HG02759 (cell line): Measurements from ENCODE around the gene THAP8.
A peak's percentile ranks its signal among the peaks of the same experiment; 100 is the strongest.

Source experiments
- ATAC-seq: cut with Tn5 transposase; IDR thresholded peaks from one replicate; pipeline ENCODE4 v1.9.1; 2021; ENCODE audit warnings: mild to moderate bottlenecking, moderate library complexity; ENCODE audit not compliant: unreplicated experiment

The THAP8 gene

GRCh38 chr19:36030264-36031148 is 23.6 kb downstream of the THAP8 start:
- ATAC-seq, result no peak

GRCh38 chr19:36028313-36029041 is 25.6 kb downstream of the THAP8 start:
- no peak for ATAC-seq

- ATAC-seq, result no peak
Measured at GRCh38 chr19:36027696-36028095, 26.4 kb downstream of the THAP8 start.

- no peak for ATAC-seq
Measured at GRCh38 chr19:36026091-36026876, 27.8 kb downstream of the THAP8 start.

- no peak for ATAC-seq
Measured at GRCh38 chr19:36025541-36025940, 28.5 kb downstream of the THAP8 start.

GRCh38 chr19:36023432-36023831 is 30.7 kb downstream of the THAP8 start:
- no peak for ATAC-seq

DNA sequence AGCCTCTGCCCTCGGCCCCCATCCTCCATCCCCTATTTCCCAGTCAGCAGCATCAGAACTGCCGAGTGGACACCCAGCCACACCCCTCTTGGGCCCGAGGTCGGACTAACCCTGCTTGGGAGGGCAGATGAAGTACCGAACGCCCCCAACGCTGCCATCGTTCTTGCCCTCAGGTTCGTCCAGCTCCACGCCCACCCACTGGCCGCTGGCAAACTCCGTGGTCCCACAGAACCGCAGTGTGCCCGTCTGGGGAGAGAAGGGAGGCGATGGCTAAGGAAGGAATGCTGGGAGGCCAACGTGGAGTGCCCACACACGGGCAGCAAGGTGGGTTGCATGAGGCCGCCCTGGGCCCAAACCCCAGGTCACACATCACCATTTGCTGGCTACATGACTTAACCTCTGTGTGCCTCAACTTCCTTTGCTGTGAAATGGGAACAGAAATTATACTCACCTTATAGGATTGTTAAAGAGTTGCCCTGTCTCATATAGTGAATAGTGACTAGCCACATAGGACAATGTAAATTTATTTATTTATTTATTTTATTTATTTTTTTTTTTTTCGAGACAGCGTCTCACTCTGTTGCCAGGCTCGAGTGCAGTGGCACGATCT is 34.9 kb downstream of the THAP8 start:
- no peak for ATAC-seq

DNA sequence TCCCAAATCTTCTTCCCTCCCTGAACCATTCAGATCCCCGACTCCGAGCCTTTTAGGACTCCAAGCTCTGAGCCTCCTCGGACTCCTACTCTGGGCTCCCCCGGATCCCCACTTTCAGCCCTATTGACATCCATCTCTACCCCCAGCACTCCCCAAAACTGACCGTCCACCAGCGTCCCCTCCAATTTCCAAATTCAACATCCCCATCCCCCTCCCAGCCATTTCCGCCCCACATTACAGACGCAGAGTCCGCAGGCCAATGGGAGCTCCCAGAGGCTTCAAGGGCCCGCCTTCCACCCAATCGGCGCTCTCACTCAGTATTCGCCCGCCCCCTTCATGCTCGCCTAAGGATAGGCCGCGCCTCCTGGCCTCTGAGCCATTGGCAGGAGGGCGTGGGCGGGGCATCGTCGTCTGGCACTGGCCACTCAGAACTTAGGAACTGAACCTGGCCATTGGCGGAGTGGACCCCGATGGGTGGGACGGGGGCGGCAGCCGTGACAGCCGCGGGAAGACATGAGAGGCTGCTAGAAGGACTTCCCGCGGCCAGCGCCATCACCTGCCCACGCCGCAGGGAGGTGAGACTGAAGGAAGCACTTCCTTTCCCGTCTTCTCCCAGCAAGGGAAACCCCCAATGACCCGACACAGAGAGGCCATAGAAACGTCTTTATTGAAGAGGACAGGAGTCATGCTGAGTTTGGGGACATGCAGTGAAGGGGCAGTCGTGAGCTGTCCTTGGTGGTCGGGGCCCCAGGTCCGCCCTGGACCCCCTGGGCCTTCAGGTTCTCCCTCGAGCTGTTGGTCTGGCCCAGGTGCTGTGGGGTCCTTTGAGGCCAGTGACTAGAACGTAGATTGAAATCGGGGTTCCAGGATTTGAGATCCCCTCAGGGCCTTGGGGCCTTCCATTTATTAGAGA is 39.8 kb downstream of the THAP8 start, which contains the start of gene ALKBH6:
Gene ALKBH6, minus strand, starts transcription at position 202 of the 913 bp plus-strand sequence. CDS start 816 bp downstream, outside the sequence.
- peak; percentile 98 for ATAC-seq

- ATAC-seq, result peak; percentile 0
Measured at GRCh38 chr19:36013280-36014011, 40.6 kb downstream of the THAP8 start.

DNA sequence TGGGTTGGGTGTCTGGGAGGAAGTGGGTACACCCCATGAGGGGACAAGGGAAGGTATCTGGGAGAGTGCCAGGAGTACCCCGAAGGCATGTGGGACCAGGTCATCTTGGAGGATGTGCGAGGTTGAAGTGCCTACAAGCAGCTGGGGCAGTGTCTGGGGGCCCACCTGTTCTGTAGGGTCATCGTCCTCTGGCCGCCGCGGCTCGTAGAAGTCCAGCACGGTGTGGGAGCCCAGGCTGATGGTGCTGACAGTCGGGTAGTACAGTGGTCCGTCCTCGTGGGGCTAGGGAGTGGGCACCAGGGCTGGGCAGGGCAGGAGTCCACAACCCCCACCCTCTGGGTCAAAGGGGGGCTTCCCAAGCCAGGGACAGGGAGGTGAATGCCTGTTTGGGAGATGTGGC is 43.7 kb downstream of the THAP8 start:
- no peak for ATAC-seq

- ATAC-seq, result no peak
Measured at GRCh38 chr19:36009633-36010379, 44.3 kb downstream of the THAP8 start.

- no peak for ATAC-seq
Measured at GRCh38 chr19:36009220-36009619, 44.9 kb downstream of the THAP8 start.

- ATAC-seq, result no peak
Measured at GRCh38 chr19:36008336-36008978, 45.6 kb downstream of the THAP8 start, which contains the start of gene SYNE4. Gene SYNE4 (minus strand): TSS chr19:36008813. CDS start chr19:36008681, 132 bp downstream.

DNA sequence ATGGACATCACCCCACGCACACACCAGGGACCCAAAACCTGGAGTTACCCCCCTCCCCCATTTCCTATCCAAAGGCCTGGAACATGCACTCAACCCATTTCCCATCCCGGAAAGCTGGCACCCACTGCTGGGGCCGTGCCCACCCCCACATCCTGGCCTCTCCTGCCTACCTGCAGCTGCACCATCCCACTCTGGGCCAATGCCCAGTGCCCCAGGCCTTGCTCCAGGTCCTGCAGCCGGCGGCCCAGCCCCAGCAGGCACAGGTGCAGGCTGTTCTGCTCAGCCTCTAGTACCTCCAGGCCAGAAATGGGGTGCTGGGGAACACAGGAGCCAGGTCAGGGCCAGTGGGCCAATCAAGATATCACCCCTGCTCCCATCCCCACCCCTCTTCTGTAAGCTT is 47.1 kb downstream of the THAP8 start:
- ATAC-seq, result no peak

- no peak for ATAC-seq
Measured at GRCh38 chr19:36003284-36003683, 50.8 kb downstream of the THAP8 start.

DNA sequence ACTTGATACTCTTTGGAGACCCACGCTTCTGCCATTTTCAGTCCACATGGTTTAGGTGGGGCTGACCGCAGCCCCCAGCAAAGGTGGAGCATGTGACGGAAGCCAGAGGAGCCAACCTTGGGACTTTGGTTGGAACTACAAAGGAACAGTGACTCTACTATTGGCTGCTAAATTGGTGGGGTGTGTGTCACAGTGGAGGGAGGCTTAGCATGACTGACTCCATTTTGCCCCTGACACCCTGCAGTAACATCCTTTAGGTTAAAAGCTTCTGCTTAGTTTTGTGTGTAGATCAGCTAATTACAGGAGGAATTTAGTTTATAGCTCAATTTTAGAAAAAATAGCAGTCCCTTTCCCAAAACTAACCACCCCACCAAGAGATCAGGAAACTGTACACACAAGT is 52.5 kb downstream of the THAP8 start:
- ATAC-seq, result no peak

DNA sequence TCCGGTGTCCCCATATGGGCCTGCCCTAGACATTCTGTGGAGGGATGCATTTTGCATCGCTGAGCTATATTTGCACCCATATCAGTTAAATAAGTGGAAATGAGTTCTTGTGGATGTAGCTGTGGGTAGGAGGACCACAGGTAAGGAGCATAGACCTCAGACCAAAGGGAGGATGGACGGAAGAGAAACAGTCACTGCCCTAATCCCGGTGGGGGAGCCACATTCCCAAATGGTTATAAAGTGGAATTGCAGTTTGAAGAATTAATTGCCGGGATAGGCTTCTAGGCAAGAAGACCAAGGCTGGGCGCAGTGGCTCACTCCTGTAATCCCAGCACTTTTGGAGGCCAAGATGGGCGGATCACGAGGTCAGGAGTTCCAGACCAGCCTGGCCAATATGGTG is 57.3 kb downstream of the THAP8 start:
- ATAC-seq, result no peak
